Transverse colon (tissue), 4 donors: Measurements from ENCODE around the gene PACS2. TPM values are rescaled to one million over a fixed set of nuclear protein-coding genes. Genes with fewer than 3 reads are reported as not detected.

Source experiments
- DNase-seq: peaks from one replicate; pipeline ENCODE4 v3.0.0-alpha.2; 2019
- H3K27ac ChIP-seq, 4 donors: fragments of 200-600 bp; sonication (generic); 2 replicates each; pipeline ENCODE4 v1.5.1; 2016 to 2018; ENCODE audit warnings: inconsistent platforms in 4 of 4
- H3K27me3 ChIP-seq: fragments of 200-600 bp; sonication (generic); 2 replicates; pipeline ENCODE4 v1.5.1; 2017; ENCODE audit warnings: inconsistent platforms
- H3K36me3 ChIP-seq, 4 donors: fragments of 200-600 bp; sonication (generic); 2 replicates each; pipeline ENCODE4 v1.5.1; 2017 to 2019; ENCODE audit warnings: inconsistent platforms in 4 of 4
- H3K4me1 ChIP-seq, 4 donors: fragments of 200-600 bp; sonication (generic); 2 replicates each; pipeline ENCODE4 v1.5.1; 2017 to 2020; ENCODE audit warnings: inconsistent platforms in 4 of 4
- H3K4me3 ChIP-seq, 4 donors: fragments of 200-600 bp; sonication (generic); 1 replicate in 1 of 4; 2 replicates in 3 of 4; pipeline versions ENCODE4 v1.5.1 to v1.6.1; 2017 to 2019; ENCODE audit warnings: inconsistent platforms in 4 of 4
- H3K9me3 ChIP-seq, 2 donors: fragments of 200-600 bp; sonication (generic); 2 replicates each; pipeline ENCODE4 v1.5.1; 2017 to 2019; ENCODE audit warnings: inconsistent platforms in 2 of 2
- CTCF ChIP-seq, 5 experiments: fragments of 200-600 bp in 3 of 5; fragments of 450-650 bp in 2 of 5; sonication (generic) in 3 of 5; IDR thresholded peaks; 1 replicate in 2 of 5; 2 replicates in 3 of 5; pipeline ENCODE4 v1.5.1; 2016 to 2017; ENCODE audit warnings: antibody characterized with exemption in 5 of 5, inconsistent platforms in 3 of 5, mild to moderate bottlenecking in 2 of 5, moderate library complexity in 1 of 5
- EP300 ChIP-seq: sonication (generic); formaldehyde crosslinking; IDR thresholded peaks from one replicate; pipeline ENCODE4 v1.6.1; 2017; ENCODE audit warnings: antibody characterized with exemption, low read depth
- POLR2A ChIP-seq: fragments of 450-650 bp; IDR thresholded peaks from one replicate; pipeline ENCODE4 v1.6.1; 2016; ENCODE audit warnings: antibody characterized with exemption, mild to moderate bottlenecking, moderate library complexity
- POLR2AphosphoS5 ChIP-seq, 3 donors: sonication (generic); formaldehyde crosslinking; IDR thresholded peaks; one replicate each; pipeline ENCODE4 v1.6.1; 2016; ENCODE audit warnings: antibody characterized with exemption in 3 of 3
- WGBS, 2 donors: methylation state at CpG; one replicate each; pipeline ENCODE4 v1.1.5; 2018; ENCODE audit warnings: low coverage in 1 of 2; 5-methylcytosine and 5-hydroxymethylcytosine counted together
- in situ Hi-C, 4 donors: fragments of 200-750 bp; cut with MboI; loops; one replicate each; pipeline versions ENCODE4 v1.15.0 to v1.15.1; 2017; ENCODE audit warnings: low sequenced_read_pairs in 3 of 4, low pct_ligation_motif_present in 1 of 4, low pct_unique_long_range_greater_than_20kb in 1 of 4
- intact Hi-C: fragments of 100-400 bp; cut with DNase I; formaldehyde crosslinking; loops from one replicate; pipeline ENCODE4 v1.15.1; 2023; ENCODE audit warnings: low total_unique reads
- total RNA-seq, 4 donors: library from RNA; depleted of rRNA; stranded (reverse); fragments of >200 nt; gene quantifications; one replicate each; pipeline ENCODE4 v1.1.0, GENCODE V29; 2016

PACS2 gene
- total RNA-seq, 4 donors from 2014 or later = 63.0 to 249 (median 135) TPM

- Histone ChIP-seq H3K4me3 (no peak overlapping the region), H3K4me1 (no peaks in the 10 kb centered on the region), H3K27me3 (no peaks in the 10 kb centered on the region), H3K9me3 (no peaks in the 10 kb centered on the region), H3K27ac (no peak overlapping the region), H3K36me3 (no peaks in the 10 kb centered on the region)
- DNase-seq = no peak
- TF ChIP-seq EP300 = no peak
- whole genome bisulfite sequencing, 2 donors = 91% methylated on average over 14 of the region's 22 CpGs; no CpG with 5 or more reads in 1 of the 2 donors
- intact Hi-C loops = no loop called here
- in situ Hi-C loops = no loop called here
Observed at GRCh38 chr14:105271224-105271890, 43.2 kb upstream of the PACS2 start.

GRCh38 chr14:105272623-105273022, 41.9 kb upstream of the PACS2 start:
- 76 to 90% methylated on average over 3 to 15 of the region's 15 CpGs for WGBS, 2 donors
- H3K27me3 ChIP-seq = no peaks in the 10 kb centered on the region
- H3K27ac ChIP-seq = no peak overlapping the region
- no peak overlapping the region for H3K4me3 ChIP-seq
- no peaks in the 10 kb centered on the region for H3K4me1 ChIP-seq
- in situ Hi-C loops = no loop called here
- TF ChIP-seq POLR2AphosphoS5 (IDR thresholded peaks at IDR 0.05) (no peak), EP300 (no peak), POLR2A (no peak), CTCF (IDR thresholded peaks at IDR 0.05) (no peak)
- no peaks in the 10 kb centered on the region for H3K9me3 ChIP-seq
- H3K36me3 ChIP-seq = no peaks in the 10 kb centered on the region
- intact Hi-C loops = no loop called here
- DNase-seq = no peak

GRCh38 chr14:105273062-105273461, 41.5 kb upstream of the PACS2 start:
- DNase-seq = no peak
- 80 to 82% methylated on average over 1 to 11 of the region's 12 CpGs for WGBS, 2 donors
- no peak overlapping the region for H3K27ac ChIP-seq
- TF ChIP-seq POLR2A (no peak), CTCF (IDR thresholded peaks at IDR 0.05) (no peak), EP300 (no peak), POLR2AphosphoS5 (IDR thresholded peaks at IDR 0.05) (no peak)
- no peaks in the 10 kb centered on the region for H3K9me3 ChIP-seq
- no peaks in the 10 kb centered on the region for H3K27me3 ChIP-seq
- H3K4me3 ChIP-seq = no peak overlapping the region
- no peaks in the 10 kb centered on the region for H3K36me3 ChIP-seq
- H3K4me1 ChIP-seq = no peaks in the 10 kb centered on the region
- intact Hi-C loops (no loop called here), in situ Hi-C loops (no loop called here)

GRCh38 chr14:105274637-105275036, 39.9 kb upstream of the PACS2 start:
- no peak for TF ChIP-seq EP300
- TF ChIP-seq CTCF (IDR thresholded peaks at IDR 0.05) = no peak
- no peak for TF ChIP-seq POLR2A
- no peak for TF ChIP-seq POLR2AphosphoS5 (IDR thresholded peaks at IDR 0.05)
- intact Hi-C loops (no loop called here), in situ Hi-C loops (loop anchor here in 1 of 4 donors (25.0 kb wide), 1 partner anchor 187 kb away; no protein-coding TSS in a partner anchor)
- Histone ChIP-seq H3K27ac (no peak overlapping the region), H3K4me1 (peaks cover 0 to 10% (median 0%) of the 10 kb centered on the region in 4 donors), H3K9me3 (no peaks in the 10 kb centered on the region), H3K4me3 (no peak overlapping the region), H3K36me3 (no peaks in the 10 kb centered on the region), H3K27me3 (no peaks in the 10 kb centered on the region)
- no peak for DNase-seq
- WGBS, 2 donors = 93% methylated on average over 6 of the region's 6 CpGs; no CpG with 5 or more reads in 1 of the 2 donors
